ENCODE results near the gene FAM171A1.

DNA sequence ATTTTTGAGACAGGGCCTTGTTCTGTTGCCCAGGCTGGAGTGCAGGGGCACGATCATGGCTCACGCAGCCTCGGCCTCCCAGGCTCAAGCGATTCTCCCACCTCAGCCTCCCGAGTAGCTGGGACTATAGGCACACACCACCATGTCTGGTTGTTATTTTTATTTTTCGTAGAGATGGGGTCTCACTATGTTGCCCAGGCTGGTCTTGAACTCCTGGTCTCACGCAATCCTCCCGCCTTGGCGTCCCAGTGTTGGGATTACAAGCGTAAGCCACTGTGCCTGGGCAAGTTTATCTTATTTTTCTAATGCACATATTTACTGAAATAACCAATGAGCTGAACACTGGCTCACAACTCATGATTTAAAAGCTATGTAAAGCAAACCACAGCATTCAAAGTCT lies 61.9 kb downstream of the FAM171A1 start:
- TF ChIP-seq, protein P1, sequence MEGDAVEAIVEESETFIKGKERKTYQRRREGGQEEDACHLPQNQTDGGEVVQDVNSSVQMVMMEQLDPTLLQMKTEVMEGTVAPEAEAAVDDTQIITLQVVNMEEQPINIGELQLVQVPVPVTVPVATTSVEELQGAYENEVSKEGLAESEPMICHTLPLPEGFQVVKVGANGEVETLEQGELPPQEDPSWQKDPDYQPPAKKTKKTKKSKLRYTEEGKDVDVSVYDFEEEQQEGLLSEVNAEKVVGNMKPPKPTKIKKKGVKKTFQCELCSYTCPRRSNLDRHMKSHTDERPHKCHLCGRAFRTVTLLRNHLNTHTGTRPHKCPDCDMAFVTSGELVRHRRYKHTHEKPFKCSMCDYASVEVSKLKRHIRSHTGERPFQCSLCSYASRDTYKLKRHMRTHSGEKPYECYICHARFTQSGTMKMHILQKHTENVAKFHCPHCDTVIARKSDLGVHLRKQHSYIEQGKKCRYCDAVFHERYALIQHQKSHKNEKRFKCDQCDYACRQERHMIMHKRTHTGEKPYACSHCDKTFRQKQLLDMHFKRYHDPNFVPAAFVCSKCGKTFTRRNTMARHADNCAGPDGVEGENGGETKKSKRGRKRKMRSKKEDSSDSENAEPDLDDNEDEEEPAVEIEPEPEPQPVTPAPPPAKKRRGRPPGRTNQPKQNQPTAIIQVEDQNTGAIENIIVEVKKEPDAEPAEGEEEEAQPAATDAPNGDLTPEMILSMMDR (IDR thresholded peaks at IDR 0.05), result no peak
- TF ChIP-seq, protein P2, sequence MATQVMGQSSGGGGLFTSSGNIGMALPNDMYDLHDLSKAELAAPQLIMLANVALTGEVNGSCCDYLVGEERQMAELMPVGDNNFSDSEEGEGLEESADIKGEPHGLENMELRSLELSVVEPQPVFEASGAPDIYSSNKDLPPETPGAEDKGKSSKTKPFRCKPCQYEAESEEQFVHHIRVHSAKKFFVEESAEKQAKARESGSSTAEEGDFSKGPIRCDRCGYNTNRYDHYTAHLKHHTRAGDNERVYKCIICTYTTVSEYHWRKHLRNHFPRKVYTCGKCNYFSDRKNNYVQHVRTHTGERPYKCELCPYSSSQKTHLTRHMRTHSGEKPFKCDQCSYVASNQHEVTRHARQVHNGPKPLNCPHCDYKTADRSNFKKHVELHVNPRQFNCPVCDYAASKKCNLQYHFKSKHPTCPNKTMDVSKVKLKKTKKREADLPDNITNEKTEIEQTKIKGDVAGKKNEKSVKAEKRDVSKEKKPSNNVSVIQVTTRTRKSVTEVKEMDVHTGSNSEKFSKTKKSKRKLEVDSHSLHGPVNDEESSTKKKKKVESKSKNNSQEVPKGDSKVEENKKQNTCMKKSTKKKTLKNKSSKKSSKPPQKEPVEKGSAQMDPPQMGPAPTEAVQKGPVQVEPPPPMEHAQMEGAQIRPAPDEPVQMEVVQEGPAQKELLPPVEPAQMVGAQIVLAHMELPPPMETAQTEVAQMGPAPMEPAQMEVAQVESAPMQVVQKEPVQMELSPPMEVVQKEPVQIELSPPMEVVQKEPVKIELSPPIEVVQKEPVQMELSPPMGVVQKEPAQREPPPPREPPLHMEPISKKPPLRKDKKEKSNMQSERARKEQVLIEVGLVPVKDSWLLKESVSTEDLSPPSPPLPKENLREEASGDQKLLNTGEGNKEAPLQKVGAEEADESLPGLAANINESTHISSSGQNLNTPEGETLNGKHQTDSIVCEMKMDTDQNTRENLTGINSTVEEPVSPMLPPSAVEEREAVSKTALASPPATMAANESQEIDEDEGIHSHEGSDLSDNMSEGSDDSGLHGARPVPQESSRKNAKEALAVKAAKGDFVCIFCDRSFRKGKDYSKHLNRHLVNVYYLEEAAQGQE (IDR thresholded peaks at IDR 0.05; ENCODE audit: insufficient read depth in 1 of 2, low read depth in 2 of 2, low read length in 1 of 2), result no peak
